Smooth muscle cell (in vitro differentiated cells): ENCODE results near the gene DGKQ. TPM values are rescaled to one million over a fixed set of nuclear protein-coding genes. Genes with fewer than 3 reads are reported as not detected.

Source experiments
- DNase-seq: peaks from one replicate; lab custom pipeline; 2025; ENCODE audit not compliant: unreplicated experiment; lab: John Stamatoyannopoulos, UW
- H2AFZ ChIP-seq: fragments of 200-600 bp; sonication (generic); 2 replicates; pipeline ENCODE4 v1.6.0; 2016; ENCODE audit warnings: antibody characterized with exemption, low read depth, mild to moderate bottlenecking
- H3F3A ChIP-seq: fragments of 200-600 bp; sonication (generic); 2 replicates; pipeline ENCODE4 v1.6.0; 2017; ENCODE audit warnings: antibody characterized with exemption, low read depth
- H3K27ac ChIP-seq: fragments of 200-600 bp; sonication (generic); 2 replicates; pipeline ENCODE4 v1.5.1; 2016; ENCODE audit warnings: low read depth, mild to moderate bottlenecking
- H3K27me3 ChIP-seq: fragments of 200-600 bp; sonication (generic); 2 replicates; pipeline ENCODE4 v1.6.1; 2016; ENCODE audit warnings: low read depth, mild to moderate bottlenecking
- H3K36me3 ChIP-seq: fragments of 200-600 bp; sonication (generic); 2 replicates; pipeline ENCODE4 v1.5.1; 2016; ENCODE audit warnings: low read depth
- H3K4me1 ChIP-seq: fragments of 200-600 bp; sonication (generic); 2 replicates; pipeline ENCODE4 v1.5.1; 2016; ENCODE audit warnings: low read depth
- H3K4me2 ChIP-seq: fragments of 200-600 bp; sonication (generic); 2 replicates; pipeline ENCODE4 v1.6.0; 2016; ENCODE audit warnings: mild to moderate bottlenecking
- H3K4me3 ChIP-seq: fragments of 200-600 bp; sonication (generic); 2 replicates; pipeline ENCODE4 v1.5.1; 2016; ENCODE audit warnings: mild to moderate bottlenecking
- H3K79me2 ChIP-seq: fragments of 200-600 bp; sonication (generic); 2 replicates; pipeline ENCODE4 v1.6.0; 2016; ENCODE audit warnings: low read depth, mild to moderate bottlenecking
- H3K9ac ChIP-seq: fragments of 200-600 bp; sonication (generic); 2 replicates; pipeline ENCODE4 v1.6.0; 2016; ENCODE audit warnings: low read depth
- H3K9me3 ChIP-seq: fragments of 200-600 bp; sonication (generic); replicated peaks from 2 replicates; pipeline ENCODE4 v1.5.1; 2016; ENCODE audit warnings: low read depth
- H4K20me1 ChIP-seq: fragments of 200-600 bp; sonication (generic); 2 replicates; pipeline ENCODE4 v1.6.0; 2016; ENCODE audit warnings: low read depth
- CTCF ChIP-seq: fragments of 200-600 bp; sonication (generic); IDR thresholded peaks from 2 replicates; pipeline ENCODE4 v1.5.1; 2017; ENCODE audit warnings: borderline replicate concordance, mild to moderate bottlenecking, antibody characterized with exemption; ENCODE audit not compliant: insufficient read depth, poor library complexity, severe bottlenecking
- WGBS: methylation state at CpG from one replicate; pipeline ENCODE4 v1.1.7; 2016; ENCODE audit warnings: low lambda C conversion rate; 5-methylcytosine and 5-hydroxymethylcytosine counted together
- polyA plus RNA-seq: library from polyadenylated mRNA; unstranded; fragments of >200 nt; fragmentation: Nextera tagmentation; extraction: Ambion mirVana; gene quantifications from 2 replicates; pipeline ENCODE4 v1.2.1, GENCODE V29; 2016
- total RNA-seq: library from RNA; depleted of rRNA; stranded (reverse); fragments of >200 nt; gene quantifications from 2 replicates; pipeline ENCODE4 v1.2.3, GENCODE V29; 2014

DGKQ gene
- total and polyA plus RNA-seq, 2 experiments from 2014 or later = 4.2 to 16.2 TPM

GRCh38 chr4:984336-985054 lies 11.1 kb upstream of the DGKQ start:
- Histone ChIP-seq H3K79me2 (no peaks in the 10 kb centered on the region), H3K36me3 (no peaks in the 10 kb centered on the region), H3K27me3 (no peaks in the 10 kb centered on the region), H3K4me1 (peaks cover 18% of the 10 kb centered on the region), H3K4me3 (peak overlapping the region; percentile 45), H3F3A (no peaks in the 10 kb centered on the region), H4K20me1 (no peaks in the 10 kb centered on the region), H3K27ac (no peak overlapping the region), H2AFZ (peak overlapping the region; percentile 81), H3K4me2 (peak overlapping the region; percentile 90), H3K9ac (no peak overlapping the region), H3K9me3 (no peaks in the 10 kb centered on the region)
- 83% methylated on average over 15 of the region's 15 CpGs for WGBS
- TF ChIP-seq CTCF = no peak
- DNase-seq = no peak

- Histone ChIP-seq H3F3A (no peaks in the 10 kb centered on the region), H3K9me3 (no peaks in the 10 kb centered on the region), H3K79me2 (no peaks in the 10 kb centered on the region), H4K20me1 (no peaks in the 10 kb centered on the region), H3K27ac (no peak overlapping the region), H3K9ac (no peak overlapping the region), H3K27me3 (no peaks in the 10 kb centered on the region), H2AFZ (no peak overlapping the region), H3K4me3 (no peak overlapping the region), H3K4me1 (peaks cover 18% of the 10 kb centered on the region), H3K4me2 (no peak overlapping the region), H3K36me3 (no peaks in the 10 kb centered on the region)
- WGBS = 95% methylated on average over 15 of the region's 15 CpGs
- TF ChIP-seq CTCF = no peak
- DNase-seq = no peak
Measured at GRCh38 chr4:982814-983213, 9.4 kb upstream of the DGKQ start.

- no peaks in the 10 kb centered on the region for H3K36me3 ChIP-seq
- no peaks in the 10 kb centered on the region for H3K79me2 ChIP-seq
- no peak for TF ChIP-seq CTCF
- no peak overlapping the region for H3K4me2 ChIP-seq
- no peaks in the 10 kb centered on the region for H3F3A ChIP-seq
- no peak overlapping the region for H3K27ac ChIP-seq
- no peak for DNase-seq
- H3K4me3 ChIP-seq = no peak overlapping the region
- H4K20me1 ChIP-seq = no peaks in the 10 kb centered on the region
- H2AFZ ChIP-seq = no peak overlapping the region
- H3K4me1 ChIP-seq = peaks cover 18% of the 10 kb centered on the region
- H3K9me3 ChIP-seq = no peaks in the 10 kb centered on the region
- H3K27me3 ChIP-seq = no peaks in the 10 kb centered on the region
- 92% methylated on average over 17 of the region's 17 CpGs for WGBS
- no peak overlapping the region for H3K9ac ChIP-seq
Measured at GRCh38 chr4:982291-982690, 8.9 kb upstream of the DGKQ start.
